ENCODE results near the gene TCOF1.
A peak's percentile ranks its signal among the peaks of the same experiment; 100 is the strongest.

The TCOF1 gene

GRCh38 chr5:150357326-150358260 is at the start of gene TCOF1:
Gene TCOF1, plus strand, starts transcription at chr5:150357697. Its CDS starts 50 bp downstream, at chr5:150357747.
- DNase-seq (ENCODE audit: low spot score), result peak; percentile 79

- no peak for DNase-seq (ENCODE audit: low spot score)
These were observed 48.2 kb upstream of the TCOF1 start for GRCh38 chr5:150309101-150309885.

GRCh38 chr5:150309886-150310239 is 47.6 kb upstream of the TCOF1 start:
- DNase-seq (ENCODE audit: low spot score), result no peak

- no peak for DNase-seq (ENCODE audit: low spot score)
These were observed 47.3 kb upstream of the TCOF1 start for GRCh38 chr5:150310246-150310645.

- no peak for DNase-seq (ENCODE audit: low spot score)
These were observed 46.3 kb upstream of the TCOF1 start for GRCh38 chr5:150311015-150311692.

- DNase-seq (ENCODE audit: low spot score), result no peak
These were observed 45.0 kb upstream of the TCOF1 start for GRCh38 chr5:150312518-150312917.

GRCh38 chr5:150313501-150313900 is 44.0 kb upstream of the TCOF1 start:
- no peak for DNase-seq (ENCODE audit: low spot score)

GRCh38 chr5:150313921-150314716 is 43.4 kb upstream of the TCOF1 start:
- no peak for DNase-seq (ENCODE audit: low spot score)

GRCh38 chr5:150315245-150315644 is 42.3 kb upstream of the TCOF1 start:
- DNase-seq (ENCODE audit: low spot score), result no peak

GRCh38 chr5:150316320-150316719 is 41.2 kb upstream of the TCOF1 start:
- no peak for DNase-seq (ENCODE audit: low spot score)

GRCh38 chr5:150317048-150318003 is 40.2 kb upstream of the TCOF1 start:
- no peak for DNase-seq (ENCODE audit: low spot score)

- DNase-seq (ENCODE audit: low spot score), result no peak
These were observed 38.6 kb upstream of the TCOF1 start for GRCh38 chr5:150318613-150319483.

- DNase-seq (ENCODE audit: low spot score), result no peak
These were observed 38.1 kb upstream of the TCOF1 start for GRCh38 chr5:150319484-150319790.

GRCh38 chr5:150320044-150320613 is 37.4 kb upstream of the TCOF1 start:
- DNase-seq (ENCODE audit: low spot score), result no peak

- DNase-seq (ENCODE audit: low spot score), result no peak
These were observed 36.3 kb upstream of the TCOF1 start for GRCh38 chr5:150321211-150321610.

GRCh38 chr5:150321784-150322183 is 35.7 kb upstream of the TCOF1 start:
- no peak for DNase-seq (ENCODE audit: low spot score)

GRCh38 chr5:150322202-150322601 is 35.3 kb upstream of the TCOF1 start:
- DNase-seq (ENCODE audit: low spot score), result no peak

- DNase-seq (ENCODE audit: low spot score), result no peak
These were observed 34.4 kb upstream of the TCOF1 start for GRCh38 chr5:150323092-150323491.

- DNase-seq (ENCODE audit: low spot score), result no peak
These were observed 33.7 kb upstream of the TCOF1 start for GRCh38 chr5:150323819-150324218.
